GM12878 (cell line): ENCODE measurements around the gene R3HDM2. TPM values are rescaled to one million over a fixed set of nuclear protein-coding genes. Genes with fewer than 3 reads are reported as not detected.

Source experiments
- ATAC-seq: fragments of 200-7000 bp; cut with Tn5 transposase; 3 replicates; pipeline ENCODE4 v1.9.1; 2020; ENCODE audit warnings: mild to moderate bottlenecking, moderate library complexity
- BruUV-seq: library from RNA; stranded (reverse); fragments of 400-500 nt; replicated peaks from 2 replicates; lab custom pipeline; 2021; lab: Mats Ljungman, UMichigan
- CTCF ChIA-PET: fragments of 300-600 bp; sonication (Branson Sonifier 250); formaldehyde crosslinking; extraction: SDS; loops from one replicate; lab custom pipeline; 2021; ENCODE audit warnings: inconsistent platforms; lab: Yijun Ruan, JAX
- POLR2A ChIA-PET: fragments of 350-600 bp; formaldehyde crosslinking; extraction: SDS; loops from one replicate; lab custom pipeline; 2021; ENCODE audit warnings: inconsistent platforms; lab: Charles Lee
- RAD21 ChIA-PET: fragments of 300-600 bp; sonication (Branson Sonifier 250); formaldehyde crosslinking; loops from one replicate; lab custom pipeline; 2023; ENCODE audit warnings: antibody characterized with exemption; ENCODE audit not compliant: unreplicated experiment; lab: Charles Lee
- SMC1A ChIA-PET: fragments of 300-600 bp; sonication (Branson Sonifier 250); formaldehyde crosslinking; loops from one replicate; lab custom pipeline; 2023; ENCODE audit not compliant: unreplicated experiment, uncharacterized antibody; lab: Charles Lee
- DNase-seq: peaks from one replicate; pipeline ENCODE4 v3.0.0-alpha.2; 2011; ENCODE audit warnings: low read depth, low spot score
- FAIRE-seq: peaks from 3 replicates; lab custom pipeline; 2011; peaks lifted over from hg19 to GRCh38; lab: Jason Lieb, UNC
- H2AFZ ChIP-seq: 2 replicates; pipeline ENCODE4 v1.6.0; 2011; ENCODE audit warnings: low read depth, low read length, control low read depth; ENCODE audit not compliant: control insufficient read depth
- H3K27ac ChIP-seq: 2 replicates; pipeline ENCODE4 v1.5.1; 2011; ENCODE audit warnings: control low read depth; ENCODE audit not compliant: control insufficient read depth, insufficient read depth
- H3K27me3 ChIP-seq, 2 experiments: replicated peaks in 1 of 2; 2 replicates each; pipeline versions ENCODE4 v1.6.0 to v1.6.1; 2011; ENCODE audit warnings: low read length in 1 of 2; ENCODE audit not compliant: control insufficient read depth in 2 of 2, insufficient read depth in 2 of 2
- H3K36me3 ChIP-seq, 2 experiments: 2 replicates each; pipeline ENCODE4 v1.5.1; 2011; ENCODE audit warnings: low read length in 1 of 2; ENCODE audit not compliant: control insufficient read depth in 2 of 2, insufficient read depth in 2 of 2
- H3K4me1 ChIP-seq: 2 replicates; pipeline ENCODE4 v1.6.1; 2011; ENCODE audit warnings: mild to moderate bottlenecking, low read length, moderate library complexity, mixed read lengths; ENCODE audit not compliant: control insufficient read depth, insufficient read depth
- H3K4me2 ChIP-seq: 2 replicates; pipeline ENCODE4 v1.6.0; 2011; ENCODE audit warnings: control low read depth; ENCODE audit not compliant: control insufficient read depth, insufficient read depth
- H3K4me3 ChIP-seq: fragments of 200-600 bp; sonication (generic); 2 replicates; pipeline ENCODE4 v1.5.1; 2016
- H3K79me2 ChIP-seq: 2 replicates; pipeline ENCODE4 v1.6.0; 2011; ENCODE audit warnings: low read length; ENCODE audit not compliant: control insufficient read depth, insufficient read depth
- H3K9ac ChIP-seq: 2 replicates; pipeline ENCODE4 v1.8.0; 2011; ENCODE audit warnings: low read length, control low read depth, mixed read lengths; ENCODE audit not compliant: control insufficient read depth, insufficient read depth
- H3K9me3 ChIP-seq: replicated peaks from 3 replicates; pipeline ENCODE4 v1.5.1; 2011; ENCODE audit warnings: mild to moderate bottlenecking, low read length; ENCODE audit not compliant: control insufficient read depth, insufficient read depth
- H4K20me1 ChIP-seq: 2 replicates; pipeline ENCODE4 v1.6.0; 2011; ENCODE audit not compliant: control insufficient read depth, insufficient read depth
- WGBS: methylation state at CpG from one replicate; pipeline ENCODE4 v1.1.6; 2016; ENCODE audit warnings: low lambda C conversion rate; ENCODE audit not compliant: insufficient replicate concordance, insufficient coverage; ENCODE audit errors: missing lambda C conversion rate; 5-methylcytosine and 5-hydroxymethylcytosine counted together
- in situ Hi-C: fragments of 300-500 bp; cut with MboI; formaldehyde crosslinking; loops from 9 replicates; pipeline ENCODE4 v1.14.3; 2018; ENCODE audit warnings: mixed read lengths
- intact Hi-C: fragments of 100-400 bp; cut with micrococcal nuclease; formaldehyde crosslinking; loops from one replicate; pipeline ENCODE4 v1.14.2; 2022; ENCODE audit not compliant: unreplicated experiment
- polyA plus RNA-seq, 11 experiments: library from polyadenylated mRNA; depleted of rRNA in 4 of 11; unstranded in 6 of 11; stranded (reverse) in 5 of 11; fragments of >200 nt; fragmentation: Nextera tagmentation in 4 of 11; fragmentation: Illumina TruSeq in 1 of 11; extraction: Ambion mirVana in 4 of 11; extraction: Trizol in 1 of 11; gene quantifications; 1 replicate in 1 of 11; 2 replicates in 10 of 11; pipeline versions ENCODE4 v1.2.1 to v1.2.3, GENCODE V29; 2011 to 2016; ENCODE audit warnings: inconsistent platforms in 2 of 11, missing spikeins in 2 of 11, low read depth in 1 of 11
- total RNA-seq, 4 experiments: library from RNA; depleted of rRNA in 3 of 4; stranded (reverse); fragments of >200 nt in 3 of 4; fragmentation: Illumina TruSeq in 1 of 4; extraction: Trizol in 1 of 4; gene quantifications; 2 replicates each; pipeline versions ENCODE4 v1.2.1 to v1.2.3, GENCODE V29; 2013 to 2021
- TF ChIP-seq, protein P1 (sequence below): IDR thresholded peaks from 2 replicates; pipeline ENCODE4 v1.6.1; 2011; ENCODE audit warnings: borderline replicate concordance, low read depth, mild to moderate bottlenecking, moderate library complexity, low read length; ENCODE audit not compliant: insufficient read depth, poor library complexity, severe bottlenecking
- TF ChIP-seq, protein P2 (sequence below): fragments of 450-650 bp; IDR thresholded peaks from 2 replicates; pipeline ENCODE4 v1.6.1; 2016; ENCODE audit warnings: mild to moderate bottlenecking
- TF ChIP-seq, protein P3 (sequence below): fragments of 450-650 bp; IDR thresholded peaks from 2 replicates; pipeline ENCODE4 v1.6.1; 2017; ENCODE audit warnings: mild to moderate bottlenecking, moderate library complexity

The R3HDM2 gene
- total and polyA plus RNA-seq, 10 of the 15 experiments (the other 5 are each of a cell fraction or from before 2014, with no cell fraction given), result 4.6 to 26.1 (median 11.2) TPM

DNA sequence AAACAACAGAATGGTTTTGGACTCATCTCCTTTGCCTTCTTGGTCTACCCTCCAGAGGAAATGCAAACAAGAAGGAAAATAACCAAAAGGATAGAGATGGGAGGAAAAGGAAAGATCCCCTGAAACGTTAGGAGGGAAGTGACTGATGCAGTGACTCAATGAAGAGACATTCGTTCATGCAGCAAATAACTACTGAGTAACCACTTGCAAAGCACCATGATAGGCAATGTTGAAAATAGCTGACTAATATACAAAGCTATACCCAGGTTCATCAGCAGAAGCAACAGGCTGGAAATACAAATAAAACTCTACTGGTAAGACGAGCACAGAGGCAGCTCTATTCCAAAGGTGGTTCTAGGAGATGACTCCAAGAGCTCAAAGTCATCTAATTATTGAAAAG, 41.8 kb downstream of the R3HDM2 start:
- SMC1A ChIA-PET, result interaction anchor here (0.9 to 1.5 kb wide), 5 partner anchors 9 to 81 kb away, joined by 3 to 4 read pairs (median 4); no protein-coding TSS in a partner anchor
- Histone ChIP-seq H3K9ac (no peak overlapping the region), H2AFZ (no peak overlapping the region), H3K27ac (no peak overlapping the region), H3K27me3 (no peaks in the 10 kb centered on the region), H3K36me3 (no peaks in the 10 kb centered on the region; a peak in 2 of 4 replicates), H3K4me2 (no peak overlapping the region), H4K20me1 (no peaks in the 10 kb centered on the region), H3K79me2 (no peaks in the 10 kb centered on the region), H3K9me3 (no peaks in the 10 kb centered on the region), H3K4me3 (no peak overlapping the region), H3K4me1 (no peaks in the 10 kb centered on the region)
- WGBS, result 10% methylated on average over 3 of the region's 3 CpGs
- in situ Hi-C loops, result no loop called here
- BruUV-seq, result no TSS peak
- TF ChIP-seq, protein P1, sequence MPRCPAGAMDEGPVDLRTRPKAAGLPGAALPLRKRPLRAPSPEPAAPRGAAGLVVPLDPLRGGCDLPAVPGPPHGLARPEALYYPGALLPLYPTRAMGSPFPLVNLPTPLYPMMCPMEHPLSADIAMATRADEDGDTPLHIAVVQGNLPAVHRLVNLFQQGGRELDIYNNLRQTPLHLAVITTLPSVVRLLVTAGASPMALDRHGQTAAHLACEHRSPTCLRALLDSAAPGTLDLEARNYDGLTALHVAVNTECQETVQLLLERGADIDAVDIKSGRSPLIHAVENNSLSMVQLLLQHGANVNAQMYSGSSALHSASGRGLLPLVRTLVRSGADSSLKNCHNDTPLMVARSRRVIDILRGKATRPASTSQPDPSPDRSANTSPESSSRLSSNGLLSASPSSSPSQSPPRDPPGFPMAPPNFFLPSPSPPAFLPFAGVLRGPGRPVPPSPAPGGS, result peak; percentile 32
- TF ChIP-seq, protein P2, sequence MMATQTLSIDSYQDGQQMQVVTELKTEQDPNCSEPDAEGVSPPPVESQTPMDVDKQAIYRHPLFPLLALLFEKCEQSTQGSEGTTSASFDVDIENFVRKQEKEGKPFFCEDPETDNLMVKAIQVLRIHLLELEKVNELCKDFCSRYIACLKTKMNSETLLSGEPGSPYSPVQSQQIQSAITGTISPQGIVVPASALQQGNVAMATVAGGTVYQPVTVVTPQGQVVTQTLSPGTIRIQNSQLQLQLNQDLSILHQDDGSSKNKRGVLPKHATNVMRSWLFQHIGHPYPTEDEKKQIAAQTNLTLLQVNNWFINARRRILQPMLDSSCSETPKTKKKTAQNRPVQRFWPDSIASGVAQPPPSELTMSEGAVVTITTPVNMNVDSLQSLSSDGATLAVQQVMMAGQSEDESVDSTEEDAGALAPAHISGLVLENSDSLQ, result no peak
- FAIRE-seq (no peak), DNase-seq (no peak), ATAC-seq (no peak)
- intact Hi-C loops, result no loop called here
- CTCF ChIA-PET, result interaction anchor here (1.2 to 1.8 kb wide), 4 partner anchors 16 to 63 kb away, joined by 3 to 7 read pairs (median 6); no protein-coding TSS in a partner anchor
- POLR2A ChIA-PET, result interaction anchor here (1.2 kb wide), 1 partner anchor 9 kb away, joined by 7 read pairs; no protein-coding TSS in a partner anchor
- RAD21 ChIA-PET, result interaction anchor here (0.9 to 1.9 kb wide), 2 partner anchors 63 to 440 kb away, joined by 3 to 7 read pairs; no protein-coding TSS in a partner anchor

DNA sequence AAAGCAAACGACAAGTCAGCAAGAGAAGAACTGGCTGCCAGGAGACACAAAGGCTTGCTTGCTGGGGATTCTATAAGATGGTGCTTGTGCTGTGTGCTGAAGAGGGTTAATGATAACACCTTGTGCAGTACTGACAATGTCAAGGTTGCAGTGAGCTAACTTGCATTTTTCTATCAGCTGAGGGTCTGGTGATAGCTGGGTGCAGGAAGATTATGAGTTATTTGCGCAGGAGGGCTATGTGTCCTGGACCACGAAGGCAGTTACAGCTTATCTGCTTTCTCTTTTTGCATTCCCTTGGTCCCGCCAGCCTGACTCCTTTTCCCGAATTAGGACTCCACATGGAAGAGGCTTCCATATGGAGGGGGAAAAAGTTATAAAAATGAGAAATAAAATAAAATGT, 42.4 kb downstream of the R3HDM2 start:
- ChIA-PET SMC1A (interaction anchor here (1.2 kb wide), 1 partner anchor 9 kb away, joined by 4 read pairs; no protein-coding TSS in a partner anchor), POLR2A (no interaction called here), CTCF (interaction anchor here (1.8 kb wide), 2 partner anchors 22 to 64 kb away, joined by 7 read pairs; no protein-coding TSS in a partner anchor), RAD21 (interaction anchor here (1.9 kb wide), 1 partner anchor 64 kb away, joined by 7 read pairs; no protein-coding TSS in a partner anchor)
- Histone ChIP-seq H3K9ac (no peak overlapping the region), H3K27ac (no peak overlapping the region), H3K9me3 (no peaks in the 10 kb centered on the region), H3K79me2 (no peaks in the 10 kb centered on the region), H3K4me3 (no peak overlapping the region), H3K4me1 (no peaks in the 10 kb centered on the region), H4K20me1 (no peaks in the 10 kb centered on the region), H3K27me3 (no peaks in the 10 kb centered on the region), H2AFZ (no peak overlapping the region)
- 95% methylated on average over 5 of the region's 5 CpGs for WGBS
- in situ Hi-C loops, result no loop called here
- DNase-seq (no peak), FAIRE-seq (no peak)
- BruUV-seq, result TSS peak; percentile 25
- TF ChIP-seq, protein P3, sequence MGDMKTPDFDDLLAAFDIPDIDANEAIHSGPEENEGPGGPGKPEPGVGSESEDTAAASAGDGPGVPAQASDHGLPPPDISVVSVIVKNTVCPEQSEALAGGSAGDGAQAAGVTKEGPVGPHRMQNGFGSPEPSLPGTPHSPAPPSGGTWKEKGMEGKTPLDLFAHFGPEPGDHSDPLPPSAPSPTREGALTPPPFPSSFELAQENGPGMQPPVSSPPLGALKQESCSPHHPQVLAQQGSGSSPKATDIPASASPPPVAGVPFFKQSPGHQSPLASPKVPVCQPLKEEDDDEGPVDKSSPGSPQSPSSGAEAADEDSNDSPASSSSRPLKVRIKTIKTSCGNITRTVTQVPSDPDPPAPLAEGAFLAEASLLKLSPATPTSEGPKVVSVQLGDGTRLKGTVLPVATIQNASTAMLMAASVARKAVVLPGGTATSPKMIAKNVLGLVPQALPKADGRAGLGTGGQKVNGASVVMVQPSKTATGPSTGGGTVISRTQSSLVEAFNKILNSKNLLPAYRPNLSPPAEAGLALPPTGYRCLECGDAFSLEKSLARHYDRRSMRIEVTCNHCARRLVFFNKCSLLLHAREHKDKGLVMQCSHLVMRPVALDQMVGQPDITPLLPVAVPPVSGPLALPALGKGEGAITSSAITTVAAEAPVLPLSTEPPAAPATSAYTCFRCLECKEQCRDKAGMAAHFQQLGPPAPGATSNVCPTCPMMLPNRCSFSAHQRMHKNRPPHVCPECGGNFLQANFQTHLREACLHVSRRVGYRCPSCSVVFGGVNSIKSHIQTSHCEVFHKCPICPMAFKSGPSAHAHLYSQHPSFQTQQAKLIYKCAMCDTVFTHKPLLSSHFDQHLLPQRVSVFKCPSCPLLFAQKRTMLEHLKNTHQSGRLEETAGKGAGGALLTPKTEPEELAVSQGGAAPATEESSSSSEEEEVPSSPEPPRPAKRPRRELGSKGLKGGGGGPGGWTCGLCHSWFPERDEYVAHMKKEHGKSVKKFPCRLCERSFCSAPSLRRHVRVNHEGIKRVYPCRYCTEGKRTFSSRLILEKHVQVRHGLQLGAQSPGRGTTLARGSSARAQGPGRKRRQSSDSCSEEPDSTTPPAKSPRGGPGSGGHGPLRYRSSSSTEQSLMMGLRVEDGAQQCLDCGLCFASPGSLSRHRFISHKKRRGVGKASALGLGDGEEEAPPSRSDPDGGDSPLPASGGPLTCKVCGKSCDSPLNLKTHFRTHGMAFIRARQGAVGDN, result no peak
- TF ChIP-seq, all 136 proteins: peak for 0
- H3K36me3 ChIP-seq, result no peaks in the 10 kb centered on the region; a peak in 2 of 4 replicates
- intact Hi-C loops, result no loop called here
- no peak overlapping the region for H3K4me2 ChIP-seq
- ATAC-seq, result no peak
